Stimulated activated CD8-positive, alpha-beta memory T cell treated with anti-CD3 and anti-CD28 coated beads, Interleukin-7, amount 100 ng/mL, for 24 hours (primary cell): ENCODE measurements around the gene ZNG1A.
"Not testable (repeated sequence)": the region's sequence is repeated elsewhere in the genome, so short reads cannot be mapped to it uniquely, and the experiment has no call there.

Experiments used
- DNase-seq: peaks from one replicate; pipeline ENCODE4 v3.0.0-alpha.2; 2020; ENCODE audit warnings: low read depth

ZNG1A gene

GRCh38 chr9:98775-99174 is 80.1 kb downstream of the ZNG1A start:
- DNase-seq = not testable (repeated sequence)

GRCh38 chr9:94992-95391 is 83.9 kb downstream of the ZNG1A start:
- not testable (repeated sequence) for DNase-seq

DNA sequence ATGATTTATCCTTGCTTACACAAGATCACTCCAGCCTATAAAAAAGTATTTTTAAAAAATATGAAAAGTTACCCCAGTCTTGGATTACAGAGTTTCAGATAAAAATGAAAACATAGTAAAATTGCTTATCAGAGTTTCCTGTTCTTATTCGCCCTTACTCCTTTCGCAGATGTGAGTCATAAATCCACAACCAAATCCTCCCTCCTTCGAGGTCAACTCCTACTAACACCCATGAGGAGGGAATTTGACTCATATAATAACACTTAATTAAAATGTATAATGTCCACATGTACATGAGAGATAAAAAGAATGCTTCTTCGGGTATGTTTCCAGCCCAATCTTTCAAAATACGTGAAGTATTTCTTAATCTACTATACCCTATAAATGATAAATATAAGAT is 84.5 kb downstream of the ZNG1A start:
- DNase-seq = not testable (repeated sequence)

DNA sequence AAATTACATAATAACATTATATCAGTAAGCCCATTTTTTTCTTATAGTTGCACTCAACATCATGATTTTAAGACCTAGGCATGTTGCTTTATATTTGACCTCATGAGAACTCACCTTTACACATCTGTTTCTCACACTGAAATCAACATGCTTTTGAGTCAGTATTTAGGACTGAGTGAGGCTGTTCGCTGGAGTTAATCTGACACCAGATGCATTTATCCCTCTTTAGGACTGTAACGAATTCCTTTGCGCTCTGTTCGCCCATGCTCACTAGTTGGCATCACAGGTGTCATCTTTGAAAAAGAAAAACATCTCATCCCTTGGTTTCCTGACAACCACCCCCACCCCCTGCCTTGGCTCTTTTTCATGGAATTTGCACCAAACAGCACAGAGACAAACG is 84.9 kb downstream of the ZNG1A start:
- not testable (repeated sequence) for DNase-seq

DNA sequence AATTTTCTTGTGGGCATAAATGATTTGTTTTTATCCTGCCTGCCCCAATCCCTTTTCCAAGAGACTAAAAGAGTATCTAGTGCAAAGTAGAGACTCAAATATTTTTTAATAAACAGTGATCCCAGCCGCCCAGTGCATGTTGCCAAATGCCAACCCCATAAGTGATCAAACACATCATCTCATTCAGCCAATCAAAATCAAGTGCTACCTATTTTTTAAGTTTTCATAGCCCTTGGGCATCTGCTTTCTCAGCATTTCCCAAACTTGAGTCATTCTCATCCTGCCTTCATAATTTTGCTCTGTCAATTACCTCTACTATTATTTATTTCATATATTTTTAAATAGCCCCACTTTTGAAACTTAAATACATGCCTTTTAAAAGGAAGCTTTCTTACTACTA is 88.0 kb downstream of the ZNG1A start:
- DNase-seq = not testable (repeated sequence)

GRCh38 chr9:88396-89037 is 90.3 kb downstream of the ZNG1A start:
- DNase-seq = not testable (repeated sequence)

GRCh38 chr9:87860-88259 is 91.0 kb downstream of the ZNG1A start:
- not testable (repeated sequence) for DNase-seq

GRCh38 chr9:87105-87504 is 91.8 kb downstream of the ZNG1A start:
- DNase-seq = not testable (repeated sequence)

DNA sequence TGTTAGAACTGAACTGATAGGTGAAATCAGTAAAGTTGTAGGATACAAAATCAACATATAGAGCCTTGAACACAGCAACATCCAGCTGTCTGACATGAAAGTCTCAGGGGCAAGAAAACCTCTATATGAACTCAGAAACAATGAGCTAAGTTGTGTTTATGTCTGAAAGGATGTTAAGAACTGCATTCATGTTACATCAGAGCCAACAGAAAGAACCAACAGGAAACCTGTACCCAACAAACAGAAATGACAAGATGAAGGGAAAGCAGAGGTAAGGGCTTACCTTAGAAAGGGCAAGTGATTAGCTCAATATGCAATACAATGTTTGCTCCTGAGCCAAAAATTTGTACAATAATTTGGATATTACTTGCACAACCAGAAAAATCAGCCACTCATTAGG is 92.2 kb downstream of the ZNG1A start:
- DNase-seq = not testable (repeated sequence)

DNA sequence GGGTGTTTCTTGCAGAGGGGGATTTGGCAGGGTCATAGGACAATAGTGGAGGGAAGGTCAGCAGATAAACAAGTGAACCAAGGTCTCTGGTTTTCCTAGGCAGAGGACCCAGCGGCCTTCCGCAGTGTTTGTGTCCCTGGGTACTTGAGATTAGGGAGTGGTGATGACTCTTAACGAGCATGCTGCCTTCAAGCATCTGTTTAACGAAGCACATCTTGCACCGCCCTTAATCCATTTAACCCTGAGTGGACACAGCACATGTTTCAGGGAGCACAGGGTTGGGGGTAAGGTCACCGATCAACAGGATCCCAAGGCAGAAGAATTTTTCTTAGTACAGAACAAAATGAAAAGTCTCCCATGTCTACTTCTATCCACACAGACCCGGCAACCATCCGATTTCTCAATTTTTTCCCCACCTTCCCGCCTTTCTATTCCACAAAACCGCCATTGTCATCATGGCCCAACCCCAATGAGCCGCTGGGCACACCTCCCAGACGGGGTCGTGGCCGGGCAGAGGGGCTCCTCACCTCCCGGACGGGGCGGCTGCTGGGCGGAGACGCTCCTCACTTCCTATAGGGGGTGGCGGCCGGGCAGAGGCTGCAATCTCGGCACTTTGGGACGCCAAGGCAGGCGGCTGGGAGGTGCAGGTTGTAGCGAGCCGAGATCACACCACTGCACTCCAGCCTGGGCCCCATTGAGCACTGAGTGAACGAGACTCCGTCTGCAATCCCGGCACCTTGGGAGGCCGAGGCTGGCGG is 95.7 kb downstream of the ZNG1A start:
- not testable (repeated sequence) for DNase-seq

DNA sequence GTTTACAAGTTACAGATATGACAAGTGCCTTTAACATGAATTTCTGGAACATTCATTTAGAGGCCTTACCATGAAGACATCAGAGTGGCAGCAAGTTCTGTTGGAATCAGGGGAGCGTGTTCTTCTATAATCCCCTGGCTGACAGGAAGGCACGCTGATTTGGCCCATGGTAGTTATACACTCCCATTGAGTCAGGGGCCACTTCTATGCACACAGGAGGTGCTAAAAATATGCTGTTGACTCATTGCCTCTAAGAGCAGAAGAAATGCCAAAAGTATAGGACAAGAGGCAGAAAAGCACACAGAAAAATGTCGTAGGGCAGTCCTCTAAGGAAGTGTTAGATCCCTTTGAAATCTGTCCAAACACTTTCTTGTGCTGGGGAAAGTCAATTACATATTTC is 100.5 kb downstream of the ZNG1A start:
- not testable (repeated sequence) for DNase-seq

- not testable (repeated sequence) for DNase-seq
Measured at GRCh38 chr9:76389-76788, 102.5 kb downstream of the ZNG1A start.

DNA sequence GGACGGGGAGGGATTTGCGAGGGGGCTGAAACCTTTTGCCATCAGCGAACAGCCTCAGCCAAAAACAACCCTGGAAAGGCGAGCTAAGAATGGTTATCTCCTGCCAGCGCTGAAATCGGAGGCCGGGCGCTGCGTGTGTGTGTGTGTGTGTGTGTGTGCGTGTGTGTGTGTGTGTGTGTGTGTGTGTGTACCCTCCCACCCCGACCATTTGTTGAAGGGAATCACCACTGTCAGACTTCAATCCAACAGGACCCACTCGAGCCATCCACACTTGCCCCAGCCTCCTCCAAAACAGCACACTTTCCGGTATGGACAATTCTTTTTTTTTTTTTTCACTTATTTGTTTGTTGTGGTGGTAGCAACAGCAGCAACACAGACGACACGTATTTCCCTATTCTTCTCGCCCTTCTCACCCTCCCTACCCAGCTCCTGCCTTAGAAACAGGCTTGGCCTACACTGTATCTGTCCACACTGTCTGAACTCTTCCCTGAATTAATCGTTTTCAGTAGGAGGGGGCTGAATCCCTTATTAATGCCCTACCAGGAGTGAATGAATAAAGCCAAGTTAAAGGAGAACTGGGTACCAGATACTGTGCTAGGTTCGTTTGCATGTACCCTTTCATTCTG is 104.8 kb downstream of the ZNG1A start:
- not testable (repeated sequence) for DNase-seq

DNA sequence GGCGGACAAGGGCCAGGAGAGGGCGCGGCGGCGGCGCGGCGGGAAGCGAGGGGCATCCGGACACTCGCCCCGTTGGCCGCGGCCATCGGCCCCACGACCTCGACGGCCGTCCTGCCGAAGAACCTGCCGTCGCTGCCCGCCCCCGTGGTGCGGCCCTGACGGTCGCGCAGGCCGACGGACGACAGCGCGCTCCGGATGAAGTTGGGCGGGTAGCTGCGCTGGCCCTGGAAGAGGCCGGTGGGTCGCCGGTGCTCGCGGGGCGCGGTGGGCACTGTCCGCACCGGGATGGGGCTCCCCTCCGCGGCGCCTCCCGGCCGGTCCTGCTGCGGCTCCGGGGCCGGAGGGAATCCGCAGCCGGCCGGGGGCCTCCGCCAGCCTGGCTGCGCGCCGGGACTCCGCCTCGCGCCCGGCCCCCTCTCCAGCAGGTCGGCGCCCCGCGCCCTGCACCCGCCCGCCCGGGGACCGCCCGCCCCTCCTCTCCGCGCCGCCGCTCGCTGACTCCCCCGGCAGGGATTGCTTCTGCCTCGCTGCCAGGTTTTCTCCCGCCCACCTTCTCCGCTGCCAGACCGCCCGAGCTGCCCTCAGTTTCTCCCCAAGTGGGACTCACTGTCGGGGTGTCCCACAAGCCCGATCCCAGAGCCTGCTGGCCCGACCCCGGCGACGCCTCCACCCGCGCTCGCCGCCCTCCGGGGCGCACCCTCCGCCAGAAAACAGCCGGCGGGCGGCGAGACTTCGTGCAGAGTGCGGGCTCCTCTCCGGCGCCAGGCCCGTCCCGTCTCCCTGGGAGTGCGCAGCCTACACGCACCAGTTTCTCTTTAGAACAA is 105.6 kb downstream of the ZNG1A start:
- DNase-seq = not testable (repeated sequence)
